H9 (cell line): Measurements from ENCODE around the gene ZNF524. TPM values are rescaled to one million over a fixed set of nuclear protein-coding genes. Genes with fewer than 3 reads are reported as not detected.

Experiments
- DNase-seq: peaks from one replicate; pipeline ENCODE4 v3.0.0-alpha.2; 2017
- H2AFZ ChIP-seq: one replicate; pipeline ENCODE4 v1.6.1; 2013; ENCODE audit warnings: mild to moderate bottlenecking, low read length, control low read depth, moderate library complexity
- H2AK5ac ChIP-seq: 2 replicates; pipeline ENCODE4 v1.6.1; 2013; ENCODE audit warnings: low read length, control low read depth, mixed read lengths; ENCODE audit not compliant: insufficient read length
- H2BK120ac ChIP-seq: one replicate; pipeline ENCODE4 v1.6.1; 2013; ENCODE audit warnings: low read depth, mild to moderate bottlenecking, low read length, control low read depth, inconsistent platforms; ENCODE audit not compliant: poor library complexity, severe bottlenecking
- H2BK12ac ChIP-seq: 2 replicates; pipeline ENCODE4 v1.6.1; 2013; ENCODE audit warnings: low read length, control low read depth, mixed read lengths, low read depth; ENCODE audit not compliant: insufficient read length
- H2BK15ac ChIP-seq: 2 replicates; pipeline ENCODE4 v1.6.1; 2013; ENCODE audit warnings: low read depth, low read length, control low read depth
- H2BK20ac ChIP-seq: one replicate; pipeline ENCODE4 v1.6.1; 2013; ENCODE audit warnings: low read depth, mild to moderate bottlenecking, low read length, control low read depth, inconsistent platforms; ENCODE audit not compliant: poor library complexity, severe bottlenecking
- H2BK5ac ChIP-seq: 2 replicates; pipeline ENCODE4 v1.6.1; 2013; ENCODE audit warnings: low read length, control low read depth, mixed read lengths; ENCODE audit not compliant: insufficient read length
- H3K14ac ChIP-seq: 2 replicates; pipeline ENCODE4 v1.6.1; 2013; ENCODE audit warnings: low read length, control low read depth; ENCODE audit not compliant: insufficient read depth
- H3K18ac ChIP-seq: 2 replicates; pipeline ENCODE4 v1.6.1; 2013; ENCODE audit warnings: low read depth, mild to moderate bottlenecking, mixed read lengths, low read length, control low read depth; ENCODE audit not compliant: insufficient read length
- H3K23ac ChIP-seq: 2 replicates; pipeline ENCODE4 v1.6.1; 2013; ENCODE audit warnings: low read length, control low read depth, mixed read lengths, low read depth; ENCODE audit not compliant: insufficient read length
- H3K23me2 ChIP-seq: 2 replicates; pipeline ENCODE4 v1.6.1; 2013; ENCODE audit warnings: low read depth, mild to moderate bottlenecking, mixed read lengths, low read length, control low read depth; ENCODE audit not compliant: insufficient read length, poor library complexity, severe bottlenecking
- H3K27ac ChIP-seq: 2 replicates; pipeline ENCODE4 v1.5.1; 2013; ENCODE audit warnings: low read length, control low read depth, mixed read lengths, low read depth; ENCODE audit not compliant: insufficient read length
- H3K27me3 ChIP-seq: 2 replicates; pipeline ENCODE4 v1.6.1; 2013; ENCODE audit warnings: low read length, control low read depth, inconsistent platforms; ENCODE audit not compliant: insufficient read depth
- H3K4ac ChIP-seq: 2 replicates; pipeline ENCODE4 v1.6.1; 2013; ENCODE audit warnings: low read depth, mild to moderate bottlenecking, control low read depth, inconsistent platforms, low read length, moderate library complexity
- H3K4me1 ChIP-seq: 2 replicates; pipeline ENCODE4 v1.6.1; 2013; ENCODE audit warnings: low read length, control low read depth, inconsistent platforms; ENCODE audit not compliant: insufficient read depth
- H3K4me2 ChIP-seq: 2 replicates; pipeline ENCODE4 v1.6.1; 2013; ENCODE audit warnings: low read length, control low read depth, mixed read lengths; ENCODE audit not compliant: insufficient read length, insufficient read depth
- H3K56ac ChIP-seq: 2 replicates; pipeline ENCODE4 v1.6.1; 2013; ENCODE audit warnings: low read depth, mild to moderate bottlenecking, mixed read lengths, low read length, control low read depth; ENCODE audit not compliant: insufficient read length
- H3K79me1 ChIP-seq: 2 replicates; pipeline ENCODE4 v1.6.1; 2013; ENCODE audit warnings: low read depth, mild to moderate bottlenecking, moderate library complexity, low read length, control low read depth, inconsistent platforms; ENCODE audit not compliant: insufficient read depth, poor library complexity, severe bottlenecking
- H3K79me2 ChIP-seq: 2 replicates; pipeline ENCODE4 v1.6.1; 2013; ENCODE audit warnings: low read length, control low read depth, inconsistent platforms; ENCODE audit not compliant: insufficient read depth
- H3K9ac ChIP-seq: 2 replicates; pipeline ENCODE4 v1.6.1; 2013; ENCODE audit warnings: low read length, control low read depth, mixed read lengths; ENCODE audit not compliant: insufficient read length; ENCODE audit errors: extremely low read depth
- H3K9me3 ChIP-seq: one replicate; pipeline ENCODE4 v1.6.1; 2013; ENCODE audit warnings: low read depth, low read length, inconsistent platforms; ENCODE audit not compliant: control insufficient read depth
- H3T11ph ChIP-seq: one replicate; pipeline ENCODE4 v1.6.1; 2013; ENCODE audit warnings: mild to moderate bottlenecking, low read length, control low read depth, inconsistent platforms
- H4K20me1 ChIP-seq: one replicate; pipeline ENCODE4 v1.6.1; 2013; ENCODE audit not compliant: control insufficient read depth, insufficient read length, insufficient read depth
- H4K5ac ChIP-seq: 2 replicates; pipeline ENCODE4 v1.6.1; 2013; ENCODE audit warnings: low read depth, mild to moderate bottlenecking, mixed read lengths, low read length, control low read depth; ENCODE audit not compliant: insufficient read length
- H4K8ac ChIP-seq: replicated peaks from 2 replicates; pipeline ENCODE4 v1.6.1; 2013; ENCODE audit warnings: low read length, control low read depth, mixed read lengths, low read depth; ENCODE audit not compliant: insufficient read length
- H4K91ac ChIP-seq: 2 replicates; pipeline ENCODE4 v1.6.1; 2013; ENCODE audit warnings: low read depth, mild to moderate bottlenecking, moderate library complexity, mixed read lengths, low read length, control low read depth; ENCODE audit not compliant: insufficient read length
- H3K27ac Mint-ChIP-seq, 3 experiments: 2 replicates in 2 of 3; 3 replicates in 1 of 3; pipeline ENCODE4 v1.8.0; 2020 to 2021; ENCODE audit warnings: mixed read lengths in 3 of 3, mild to moderate bottlenecking in 1 of 3, moderate library complexity in 1 of 3
- H3K27me3 Mint-ChIP-seq: 2 replicates; pipeline ENCODE4 v1.8.0; 2021; ENCODE audit warnings: low read depth, mild to moderate bottlenecking, moderate library complexity, mixed read lengths
- H3K36me3 Mint-ChIP-seq, 3 experiments: 2 replicates in 2 of 3; 3 replicates in 1 of 3; pipeline ENCODE4 v1.8.0; 2020 to 2021; ENCODE audit warnings: low read depth in 3 of 3, mixed read lengths in 3 of 3; ENCODE audit not compliant: insufficient read depth in 1 of 3
- H3K4me1 Mint-ChIP-seq, 2 experiments: 2 replicates each; pipeline ENCODE4 v1.8.0; 2020; ENCODE audit warnings: mixed read lengths in 2 of 2
- H3K4me3 Mint-ChIP-seq, 2 experiments: 2 replicates in 1 of 2; 3 replicates in 1 of 2; pipeline ENCODE4 v1.8.0; 2020 to 2021; ENCODE audit warnings: mild to moderate bottlenecking in 2 of 2, mixed read lengths in 2 of 2, moderate library complexity in 1 of 2
- H3K9me3 Mint-ChIP-seq, 2 experiments: 2 replicates in 1 of 2; 3 replicates in 1 of 2; pipeline ENCODE4 v1.8.0; 2020; ENCODE audit warnings: mild to moderate bottlenecking in 2 of 2, mixed read lengths in 2 of 2, moderate library complexity in 1 of 2
- WGBS: extraction: QIAGEN DNeasy Blood & Tissue Kit; methylation state at CpG from one replicate; pipeline ENCODE4 v1.1.7; 2013; ENCODE audit warnings: missing lambda C conversion rate, low lambda C conversion rate, mixed read lengths; ENCODE audit not compliant: insufficient read length; ENCODE audit errors: extremely low coverage; 5-methylcytosine and 5-hydroxymethylcytosine counted together
- total RNA-seq: library from RNA; stranded (reverse); gene quantifications from 2 replicates; pipeline ENCODE4 v1.2.1, GENCODE V29; 2021
- TF ChIP-seq, protein P1 (sequence below): fragments of 200-600 bp; sonication (generic); conservative IDR thresholded peaks from 3 replicates; pipeline ENCODE4 v1.8.0; 2021; ENCODE audit warnings: antibody characterized with exemption, mild to moderate bottlenecking

Gene ZNF524
- total RNA-seq, 1 experiment from 2014 or later: 3.0 TPM

DNA sequence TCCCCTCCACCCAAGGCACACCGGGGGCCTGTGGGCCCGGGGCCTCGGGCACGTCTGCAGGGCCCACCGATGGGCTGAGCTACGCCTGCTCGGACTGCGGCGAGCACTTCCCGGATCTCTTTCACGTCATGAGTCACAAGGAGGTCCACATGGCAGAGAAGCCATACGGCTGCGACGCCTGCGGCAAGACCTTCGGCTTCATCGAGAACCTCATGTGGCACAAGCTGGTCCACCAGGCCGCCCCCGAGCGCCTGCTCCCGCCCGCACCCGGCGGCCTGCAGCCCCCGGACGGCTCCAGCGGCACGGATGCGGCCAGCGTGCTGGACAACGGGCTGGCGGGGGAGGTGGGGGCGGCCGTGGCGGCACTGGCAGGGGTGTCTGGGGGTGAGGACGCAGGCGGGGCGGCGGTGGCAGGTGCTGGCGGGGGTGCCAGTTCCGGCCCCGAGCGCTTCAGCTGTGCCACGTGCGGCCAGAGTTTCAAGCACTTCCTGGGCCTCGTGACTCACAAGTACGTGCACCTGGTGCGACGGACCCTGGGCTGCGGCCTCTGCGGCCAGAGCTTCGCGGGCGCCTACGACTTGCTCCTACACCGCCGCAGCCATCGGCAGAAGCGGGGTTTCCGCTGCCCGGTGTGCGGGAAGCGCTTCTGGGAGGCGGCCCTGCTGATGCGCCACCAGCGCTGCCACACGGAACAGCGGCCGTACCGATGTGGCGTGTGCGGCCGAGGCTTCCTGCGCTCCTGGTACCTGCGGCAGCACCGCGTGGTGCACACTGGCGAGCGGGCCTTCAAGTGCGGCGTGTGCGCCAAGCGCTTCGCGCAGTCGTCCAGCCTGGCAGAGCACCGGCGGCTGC lies 15.7 kb downstream of the ZNF524 start:
- no peak overlapping the region for H2AK5ac ChIP-seq
- H3K18ac ChIP-seq: no peak overlapping the region
- no peak overlapping the region for H2BK120ac ChIP-seq
- no peak overlapping the region for H3K9ac ChIP-seq
- H3K4me2 ChIP-seq: no peak overlapping the region
- no peak overlapping the region for H3K4ac ChIP-seq
- H4K8ac ChIP-seq: no peak overlapping the region
- no peaks in the 10 kb centered on the region for H3K23me2 ChIP-seq
- no peaks in the 10 kb centered on the region for H3K27me3 ChIP-seq
- no peak overlapping the region for H3T11ph ChIP-seq
- no peak for DNase-seq
- H4K91ac ChIP-seq: no peak overlapping the region
- 0 out of 2 replicates have a peak, but pooled peaks cover 1% of the 10 kb centered on the region for H3K79me2 ChIP-seq
- H4K20me1 ChIP-seq: no peaks in the 10 kb centered on the region
- H3K23ac ChIP-seq: no peak overlapping the region
- no CpG with 5 or more reads among the region's 88 CpGs for WGBS
- H3K4me1 ChIP-seq: no peaks in the 10 kb centered on the region
- no peak overlapping the region for H4K5ac ChIP-seq
- H3K27me3 Mint-ChIP-seq: peaks cover 2% of the 10 kb centered on the region
- H3K27ac Mint-ChIP-seq: no peak overlapping the region
- no peak overlapping the region for H3K56ac ChIP-seq
- H3K4me3 Mint-ChIP-seq: no peak overlapping the region
- no peak overlapping the region for H3K27ac ChIP-seq
- H2BK12ac ChIP-seq: no peak overlapping the region
- H2BK5ac ChIP-seq: no peak overlapping the region
- TF ChIP-seq, protein P1, sequence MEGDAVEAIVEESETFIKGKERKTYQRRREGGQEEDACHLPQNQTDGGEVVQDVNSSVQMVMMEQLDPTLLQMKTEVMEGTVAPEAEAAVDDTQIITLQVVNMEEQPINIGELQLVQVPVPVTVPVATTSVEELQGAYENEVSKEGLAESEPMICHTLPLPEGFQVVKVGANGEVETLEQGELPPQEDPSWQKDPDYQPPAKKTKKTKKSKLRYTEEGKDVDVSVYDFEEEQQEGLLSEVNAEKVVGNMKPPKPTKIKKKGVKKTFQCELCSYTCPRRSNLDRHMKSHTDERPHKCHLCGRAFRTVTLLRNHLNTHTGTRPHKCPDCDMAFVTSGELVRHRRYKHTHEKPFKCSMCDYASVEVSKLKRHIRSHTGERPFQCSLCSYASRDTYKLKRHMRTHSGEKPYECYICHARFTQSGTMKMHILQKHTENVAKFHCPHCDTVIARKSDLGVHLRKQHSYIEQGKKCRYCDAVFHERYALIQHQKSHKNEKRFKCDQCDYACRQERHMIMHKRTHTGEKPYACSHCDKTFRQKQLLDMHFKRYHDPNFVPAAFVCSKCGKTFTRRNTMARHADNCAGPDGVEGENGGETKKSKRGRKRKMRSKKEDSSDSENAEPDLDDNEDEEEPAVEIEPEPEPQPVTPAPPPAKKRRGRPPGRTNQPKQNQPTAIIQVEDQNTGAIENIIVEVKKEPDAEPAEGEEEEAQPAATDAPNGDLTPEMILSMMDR: no peak
- H3K4me1 Mint-ChIP-seq: peaks cover 0 to 2% of the 10 kb centered on the region in 2 experiments; a peak in 1 of 4 replicates
- peaks cover 18 to 41% (median 40%) of the 10 kb centered on the region in 3 experiments for H3K36me3 Mint-ChIP-seq
- no peaks in the 10 kb centered on the region for H3K79me1 ChIP-seq
- no peaks in the 10 kb centered on the region; a peak in 1 of 5 replicates for H3K9me3 Mint-ChIP-seq
- H3K14ac ChIP-seq: no peak overlapping the region
- no peak overlapping the region for H2BK15ac ChIP-seq
- no peaks in the 10 kb centered on the region for H3K9me3 ChIP-seq
- H2AFZ ChIP-seq: no peak overlapping the region
- no peak overlapping the region for H2BK20ac ChIP-seq
